Skeletal muscle satellite cell (primary cell): ENCODE results near the gene ZDHHC19.
A peak's percentile ranks its signal among the peaks of the same experiment; 100 is the strongest.
"Not testable (repeated sequence)": the region's sequence is repeated elsewhere in the genome, so short reads cannot be mapped to it uniquely, and the experiment has no call there.

ENCODE experiments used
- H3K27me3 ChIP-seq: 2 replicates; pipeline ENCODE4 v1.7.0; 2013; ENCODE audit warnings: low read length; ENCODE audit not compliant: control insufficient read depth, insufficient read depth
- H3K36me3 ChIP-seq: 2 replicates; pipeline ENCODE4 v1.7.0; 2013; ENCODE audit warnings: mild to moderate bottlenecking, control low read depth, low read length; ENCODE audit not compliant: insufficient read depth
- H3K4me1 ChIP-seq: 2 replicates; pipeline ENCODE4 v1.7.0; 2013; ENCODE audit warnings: low read length; ENCODE audit not compliant: control insufficient read depth, insufficient read depth
- H3K4me2 ChIP-seq: 2 replicates; pipeline ENCODE4 v1.7.0; 2013; ENCODE audit warnings: mild to moderate bottlenecking, low read length
- H3K4me3 ChIP-seq: 2 replicates; pipeline ENCODE4 v1.7.0; 2013; ENCODE audit warnings: low read length
- H3K9ac ChIP-seq: 2 replicates; pipeline ENCODE4 v1.7.0; 2013; ENCODE audit warnings: mild to moderate bottlenecking, low read depth, low read length, moderate library complexity
- H3K9me3 ChIP-seq: replicated peaks from 2 replicates; pipeline ENCODE4 v1.7.0; 2013; ENCODE audit warnings: mild to moderate bottlenecking, control low read depth, low read length

Gene ZDHHC19

DNA sequence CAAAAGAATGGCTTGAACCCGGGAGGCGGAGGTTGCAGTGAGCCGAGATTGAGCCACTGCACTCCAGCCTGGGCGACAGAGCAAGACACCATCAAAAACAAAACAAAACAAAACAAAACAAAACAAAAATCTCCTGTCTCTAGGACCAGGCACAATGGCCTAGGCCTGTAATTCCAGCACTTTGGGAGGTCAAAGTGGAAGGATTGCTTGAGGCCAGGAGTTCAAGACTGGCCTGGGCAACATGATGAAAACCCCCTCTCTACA, 27.1 kb downstream of the ZDHHC19 start:
- Histone ChIP-seq H3K27me3 (peaks cover 12% of the 10 kb centered on the region), H3K4me1 (peaks cover 11% of the 10 kb centered on the region)
- not testable (repeated sequence) for H3K4me2 ChIP-seq, H3K9ac ChIP-seq, H3K4me3 ChIP-seq, H3K36me3 ChIP-seq, H3K9me3 ChIP-seq

DNA sequence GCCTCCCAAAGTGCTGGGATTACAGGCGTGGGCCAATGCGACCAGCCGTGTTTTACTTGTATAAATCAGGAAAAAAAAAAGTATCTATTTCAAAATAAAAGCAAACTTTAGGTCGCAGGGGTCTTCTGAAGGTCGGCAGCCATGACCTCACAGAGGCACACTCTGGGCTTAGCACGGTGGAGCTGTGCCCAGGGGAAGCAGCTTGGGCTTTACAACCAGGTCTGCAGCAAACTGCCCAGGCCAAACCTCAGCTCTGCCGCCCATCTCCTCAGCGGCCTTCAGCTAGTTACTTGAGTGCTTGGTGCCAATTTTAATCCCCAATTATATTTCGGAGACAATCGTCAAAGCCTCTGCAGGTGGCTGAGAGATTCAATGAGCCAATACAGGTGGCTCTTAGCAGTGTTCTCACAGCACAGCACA, 30.1 kb downstream of the ZDHHC19 start:
- peaks cover 12% of the 10 kb centered on the region for H3K4me1 ChIP-seq
- H3K36me3 ChIP-seq: no peaks in the 10 kb centered on the region
- no peak overlapping the region for H3K4me2 ChIP-seq
- no peak overlapping the region for H3K9ac ChIP-seq
- no peak overlapping the region for H3K4me3 ChIP-seq
- no peaks in the 10 kb centered on the region for H3K9me3 ChIP-seq
- H3K27me3 ChIP-seq: peaks cover 10% of the 10 kb centered on the region

DNA sequence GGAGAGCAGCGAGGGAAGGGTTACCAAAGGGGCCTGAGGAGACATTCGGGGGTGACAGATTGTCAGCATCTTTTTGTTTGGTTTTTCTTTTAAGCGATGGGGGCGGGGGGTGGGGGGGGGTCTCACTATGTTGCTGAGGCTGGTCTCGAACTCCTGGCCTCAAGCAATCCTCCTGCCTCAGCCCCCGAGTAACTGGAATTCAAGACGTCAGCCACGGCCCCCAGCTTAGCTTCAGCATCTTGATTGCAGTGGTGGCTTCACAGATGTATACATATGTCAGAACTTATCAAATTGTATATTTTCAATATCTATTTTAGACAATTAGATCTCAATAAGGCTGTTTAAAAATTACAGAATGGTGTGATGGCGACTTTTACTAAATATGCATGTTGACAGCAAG, 30.9 kb downstream of the ZDHHC19 start:
- Histone ChIP-seq H3K4me3 (no peak overlapping the region), H3K27me3 (peaks cover 10% of the 10 kb centered on the region), H3K4me1 (peaks cover 12% of the 10 kb centered on the region), H3K9ac (no peak overlapping the region), H3K36me3 (no peaks in the 10 kb centered on the region), H3K4me2 (peak overlapping the region; percentile 63), H3K9me3 (no peaks in the 10 kb centered on the region)

DNA sequence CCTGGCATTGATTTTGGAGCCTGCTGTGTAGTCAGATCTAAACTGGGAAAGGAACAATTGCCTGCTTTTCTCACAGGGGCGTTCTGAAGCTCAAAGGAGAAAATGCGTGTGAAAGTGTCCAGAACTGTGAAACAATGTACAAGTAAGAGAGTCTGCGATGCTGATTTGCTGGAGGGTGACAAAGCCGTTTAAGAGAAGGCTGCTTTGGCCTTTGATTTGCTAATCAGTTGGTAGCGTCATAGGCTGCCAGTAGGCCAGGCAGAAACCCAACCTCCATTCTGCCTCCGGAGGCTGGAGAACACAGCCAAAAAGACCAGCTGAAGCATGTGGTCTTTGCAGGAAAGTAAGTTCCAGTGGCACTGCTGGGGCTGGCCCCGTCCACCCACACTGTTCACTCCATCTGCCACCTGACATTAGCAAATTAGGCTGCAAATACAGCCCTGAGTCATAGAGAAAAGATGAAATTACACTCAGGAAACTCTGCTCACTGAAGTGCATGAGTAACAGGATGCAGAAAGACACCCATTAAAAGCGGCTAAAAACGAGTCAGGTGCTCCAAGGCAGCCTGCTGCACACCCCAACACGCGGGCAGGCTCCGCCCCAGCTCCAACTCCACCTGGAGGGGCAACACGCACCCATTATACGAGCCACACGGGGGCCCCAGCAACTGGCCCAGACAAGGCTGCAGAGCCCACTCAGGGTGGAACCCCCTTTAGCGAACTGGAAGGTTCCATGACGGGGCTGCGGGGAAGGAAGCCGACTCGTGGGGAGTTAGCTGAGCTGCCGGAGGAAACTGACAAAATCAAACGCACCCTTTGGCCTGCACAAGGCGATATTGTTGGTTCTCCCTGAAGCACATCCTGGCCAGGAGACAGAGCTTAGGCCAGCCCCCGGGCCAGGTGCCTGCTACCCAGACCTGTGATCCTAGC, 31.6 kb downstream of the ZDHHC19 start:
- Histone ChIP-seq H3K4me1 (peaks cover 12% of the 10 kb centered on the region), H3K4me3 (peak overlapping the region; percentile 26), H3K9me3 (no peaks in the 10 kb centered on the region), H3K9ac (no peak overlapping the region), H3K27me3 (peaks cover 10% of the 10 kb centered on the region), H3K4me2 (peak overlapping the region; percentile 63), H3K36me3 (no peaks in the 10 kb centered on the region)

DNA sequence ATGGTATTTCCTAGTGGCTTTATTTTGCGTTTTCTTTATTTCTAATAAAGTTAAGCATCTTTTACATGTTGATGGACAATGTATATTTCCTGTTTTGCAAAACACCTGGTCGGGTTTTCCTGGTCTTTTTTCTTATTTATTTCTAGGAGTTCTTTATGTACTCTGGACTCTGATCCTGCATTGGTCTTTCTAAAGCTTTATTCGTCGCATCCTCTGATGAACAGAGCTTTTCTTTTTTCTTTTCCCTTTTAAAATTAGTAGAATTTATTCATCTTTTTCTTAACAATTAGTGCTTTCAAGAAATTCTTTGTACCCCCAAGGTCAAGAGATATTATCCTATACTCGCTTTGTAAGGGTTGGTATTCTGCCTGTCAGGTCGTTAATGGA, 32.2 kb downstream of the ZDHHC19 start:
- Histone ChIP-seq H3K27me3 (peaks cover 10% of the 10 kb centered on the region), H3K4me2 (peak overlapping the region; percentile 63), H3K36me3 (no peaks in the 10 kb centered on the region), H3K9me3 (no peaks in the 10 kb centered on the region), H3K4me1 (peaks cover 12% of the 10 kb centered on the region), H3K9ac (no peak overlapping the region), H3K4me3 (no peak overlapping the region)

DNA sequence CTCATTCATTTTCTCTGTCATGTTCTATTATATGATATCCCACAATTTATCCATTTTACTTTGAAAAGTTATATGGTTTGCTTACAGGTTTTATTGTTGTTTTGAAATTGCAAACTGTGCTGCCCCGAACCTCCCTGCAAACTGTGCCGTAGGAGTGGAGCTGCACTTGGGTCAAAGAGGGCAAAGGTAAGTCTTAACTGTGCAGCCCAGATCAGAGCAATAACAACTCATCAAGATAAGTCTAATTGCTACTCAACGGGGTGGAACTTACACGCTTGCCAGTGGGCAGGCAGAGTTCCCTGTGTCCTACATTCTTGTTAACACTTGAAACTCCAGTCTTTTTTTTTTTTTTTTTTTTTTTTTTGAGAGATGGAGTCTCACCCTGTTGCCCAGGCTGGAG, 33.2 kb downstream of the ZDHHC19 start:
- peaks cover 12% of the 10 kb centered on the region for H3K4me1 ChIP-seq
- H3K4me2 ChIP-seq: no peak overlapping the region
- H3K36me3 ChIP-seq: no peaks in the 10 kb centered on the region
- peaks cover 10% of the 10 kb centered on the region for H3K27me3 ChIP-seq
- H3K9me3 ChIP-seq: no peaks in the 10 kb centered on the region
- no peak overlapping the region for H3K9ac ChIP-seq
- no peak overlapping the region for H3K4me3 ChIP-seq

DNA sequence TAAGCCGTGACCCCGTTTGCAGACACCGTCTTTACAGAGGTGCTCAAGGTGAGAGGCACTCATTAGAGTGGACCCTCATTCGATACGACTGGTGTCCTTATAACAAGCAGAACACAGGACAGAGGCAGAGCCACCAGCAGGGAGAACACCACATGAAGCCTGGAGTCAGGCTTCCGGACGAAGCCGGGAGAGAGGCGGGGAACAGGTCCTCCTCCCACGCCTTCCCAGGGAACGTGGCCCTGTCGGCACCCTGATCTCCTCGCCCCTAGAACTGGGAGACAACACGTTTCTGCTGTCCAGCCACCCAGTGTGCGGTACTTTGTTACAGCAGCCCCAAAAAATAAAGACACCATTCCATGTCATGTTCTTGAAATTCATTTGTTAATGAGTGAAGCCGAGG, 33.6 kb downstream of the ZDHHC19 start:
- no peaks in the 10 kb centered on the region for H3K36me3 ChIP-seq
- no peak overlapping the region for H3K4me2 ChIP-seq
- H3K4me3 ChIP-seq: no peak overlapping the region
- peaks cover 10% of the 10 kb centered on the region for H3K27me3 ChIP-seq
- H3K4me1 ChIP-seq: peaks cover 12% of the 10 kb centered on the region
- no peaks in the 10 kb centered on the region for H3K9me3 ChIP-seq
- H3K9ac ChIP-seq: no peak overlapping the region

DNA sequence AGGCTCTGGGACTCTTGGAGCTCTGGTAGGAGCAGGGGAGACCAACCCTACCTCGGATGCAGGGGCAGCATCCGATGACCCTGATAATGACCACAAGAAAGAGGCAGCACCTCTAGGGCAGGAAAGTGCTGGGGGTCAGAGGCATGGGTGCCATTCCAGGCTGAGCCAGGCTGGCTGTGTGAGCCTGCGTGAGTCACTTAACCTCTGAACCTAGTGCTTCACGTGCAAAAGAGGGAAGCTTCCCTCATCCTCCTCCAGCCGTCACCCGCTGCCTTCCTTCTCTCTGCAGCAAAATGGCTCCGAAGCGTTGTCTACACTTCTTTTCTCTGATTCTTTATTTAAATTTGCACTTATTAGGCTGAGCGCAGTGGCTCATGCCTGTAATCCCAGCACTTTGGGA, 35.5 kb downstream of the ZDHHC19 start:
- Histone ChIP-seq H3K27me3 (peaks cover 4% of the 10 kb centered on the region), H3K4me1 (peaks cover 12% of the 10 kb centered on the region), H3K4me3 (no peak overlapping the region), H3K9ac (no peak overlapping the region), H3K4me2 (no peak overlapping the region), H3K9me3 (no peaks in the 10 kb centered on the region), H3K36me3 (no peaks in the 10 kb centered on the region)

DNA sequence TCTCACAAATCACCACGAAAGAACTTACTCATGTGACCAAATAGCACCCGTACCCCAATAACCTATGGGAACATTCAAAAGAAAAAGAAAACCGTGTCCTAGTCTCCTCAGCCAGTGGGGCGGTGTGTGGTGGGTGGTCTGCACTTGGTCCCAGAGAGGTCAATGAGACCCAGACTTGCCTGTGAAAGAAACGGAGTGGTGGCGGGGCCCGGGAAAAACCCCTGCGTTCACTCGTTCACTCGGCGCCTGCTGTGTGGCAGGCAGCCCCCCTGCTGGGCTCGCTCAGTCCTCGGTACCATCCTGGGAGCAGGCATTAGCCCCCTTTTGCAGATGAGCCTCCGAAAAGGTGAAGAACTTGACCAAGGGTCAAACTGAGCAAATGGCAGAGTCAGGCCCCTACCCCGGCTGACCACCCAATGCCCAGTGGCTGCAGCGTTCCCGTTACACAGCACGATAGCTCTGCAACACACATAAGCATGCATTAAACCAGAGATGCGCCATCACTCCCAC, 36.0 kb downstream of the ZDHHC19 start:
- Histone ChIP-seq H3K36me3 (no peaks in the 10 kb centered on the region), H3K9ac (no peak overlapping the region), H3K27me3 (peaks cover 4% of the 10 kb centered on the region), H3K4me3 (no peak overlapping the region), H3K4me2 (no peak overlapping the region), H3K9me3 (no peaks in the 10 kb centered on the region), H3K4me1 (peaks cover 12% of the 10 kb centered on the region)

DNA sequence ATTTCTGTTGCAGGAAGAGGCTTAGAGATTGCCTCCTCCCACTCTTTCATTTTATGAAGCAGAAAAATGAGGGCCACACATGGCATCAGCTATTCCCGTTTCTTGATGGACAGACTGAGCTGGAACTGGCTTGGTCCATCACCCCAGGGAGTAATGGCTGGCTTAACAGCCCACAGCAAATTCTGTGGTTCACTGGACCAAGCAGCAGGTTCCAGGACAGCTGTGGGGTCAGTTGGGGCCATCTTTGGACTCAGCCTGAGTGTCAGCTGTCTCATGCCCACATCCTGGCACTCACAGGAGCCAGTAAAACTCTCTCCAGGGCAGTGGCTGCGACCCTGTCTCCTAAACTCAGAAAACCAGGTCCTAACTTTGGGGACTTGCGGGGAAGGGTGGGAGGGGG, 36.5 kb downstream of the ZDHHC19 start:
- Histone ChIP-seq H3K4me1 (peaks cover 7% of the 10 kb centered on the region), H3K9me3 (no peaks in the 10 kb centered on the region), H3K36me3 (no peaks in the 10 kb centered on the region), H3K4me2 (no peak overlapping the region), H3K9ac (no peak overlapping the region), H3K4me3 (no peak overlapping the region), H3K27me3 (peaks cover 4% of the 10 kb centered on the region)

DNA sequence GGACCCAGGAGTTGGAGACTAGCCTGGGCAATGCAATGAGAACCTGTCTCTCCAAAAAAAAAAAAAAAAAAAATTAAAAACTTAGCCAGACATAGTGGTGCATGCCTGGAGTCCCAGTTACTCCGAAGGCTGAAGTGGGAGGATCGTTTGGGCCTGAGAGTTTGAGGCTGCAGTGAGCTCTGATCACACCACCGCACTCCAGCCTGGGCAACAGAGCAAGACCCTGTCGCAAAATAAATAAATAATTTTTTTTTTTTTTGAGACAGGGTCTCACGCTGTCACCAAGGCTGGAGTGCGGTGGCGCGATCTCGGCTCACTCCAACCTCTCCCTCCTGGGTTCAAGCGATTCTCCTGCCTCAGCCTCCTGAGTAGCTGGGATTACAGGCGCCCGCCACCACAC, 40.9 kb downstream of the ZDHHC19 start:
- H3K4me3 ChIP-seq, H3K27me3 ChIP-seq, H3K4me2 ChIP-seq, H3K9me3 ChIP-seq, H3K4me1 ChIP-seq, H3K9ac ChIP-seq, H3K36me3 ChIP-seq: not testable (repeated sequence)

DNA sequence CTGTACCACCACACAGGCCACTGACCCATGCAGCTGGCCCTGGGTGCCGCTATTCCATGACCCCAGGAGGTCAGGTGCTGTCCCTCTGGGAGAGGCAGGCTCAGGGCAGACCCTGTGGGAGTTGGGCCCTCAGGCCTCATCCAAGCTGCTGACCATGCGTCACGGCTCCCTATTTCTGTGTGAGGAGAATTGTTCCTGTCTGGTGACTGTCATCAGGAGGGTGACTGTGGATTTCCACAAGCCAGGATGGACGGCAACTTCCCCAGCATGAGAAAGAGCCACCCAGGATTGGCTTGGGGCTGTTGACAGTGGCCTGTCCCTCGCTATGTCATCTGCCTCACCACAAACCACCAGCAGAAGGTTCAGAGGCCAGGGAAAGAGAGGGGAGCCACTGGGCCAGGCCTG, 41.4 kb downstream of the ZDHHC19 start:
- H3K36me3 ChIP-seq: no peaks in the 10 kb centered on the region
- no peaks in the 10 kb centered on the region for H3K9me3 ChIP-seq
- no peak overlapping the region for H3K4me2 ChIP-seq
- no peak overlapping the region for H3K9ac ChIP-seq
- H3K4me1 ChIP-seq: no peaks in the 10 kb centered on the region
- no peak overlapping the region for H3K4me3 ChIP-seq
- no peaks in the 10 kb centered on the region for H3K27me3 ChIP-seq
